Upper lobe of right lung (tissue), 1 donor: Measurements from ENCODE around the gene CENPE. TPM values are rescaled to one million over a fixed set of nuclear protein-coding genes. Genes with fewer than 3 reads are reported as not detected.

ENCODE experiments used
- ATAC-seq: fragments of 200-7000 bp; cut with Tn5 transposase; one replicate; pipeline ENCODE4 v1.9.1; 2020; ENCODE audit warnings: mild to moderate bottlenecking, moderate library complexity
- DNase-seq: peaks from one replicate; pipeline ENCODE4 v3.0.0-alpha.2; 2020
- H3K27ac ChIP-seq: fragments of 200-600 bp; one replicate; pipeline ENCODE4 v1.8.0; 2022
- H3K27me3 ChIP-seq: fragments of 200-600 bp; one replicate; pipeline ENCODE4 v1.8.0; 2022; ENCODE audit warnings: mild to moderate bottlenecking
- H3K36me3 ChIP-seq: fragments of 200-600 bp; one replicate; pipeline ENCODE4 v1.8.0; 2022
- H3K4me1 ChIP-seq: fragments of 200-600 bp; one replicate; pipeline ENCODE4 v1.8.0; 2022
- H3K4me3 ChIP-seq: fragments of 200-600 bp; one replicate; pipeline ENCODE4 v1.8.0; 2022; ENCODE audit warnings: mild to moderate bottlenecking
- H3K9me3 ChIP-seq: fragments of 200-600 bp; one replicate; pipeline ENCODE4 v1.8.0; 2022
- intact Hi-C: fragments of 100-400 bp; cut with DNase I; formaldehyde crosslinking; loops from one replicate; pipeline ENCODE4 v1.11.0; 2022
- total RNA-seq: library from RNA; stranded (reverse); fragmentation: NEBNext Ultra II Directional; extraction: Animal tissue kit (Norgen Biotek cat#: 25700); gene quantifications from one replicate; pipeline ENCODE4 v1.2.1, GENCODE V29; 2021
- TF ChIP-seq, protein P1 (sequence below): fragments of 200-600 bp; IDR thresholded peaks from one replicate; pipeline ENCODE4 v1.8.0; 2022; ENCODE audit warnings: antibody characterized with exemption
- donor health status: DM: no; HTN: yes; CAD: no; lungs with severe emphysema.

CENPE gene
- total RNA-seq, 1 donor from 2014 or later, result 0.78 TPM

DNA sequence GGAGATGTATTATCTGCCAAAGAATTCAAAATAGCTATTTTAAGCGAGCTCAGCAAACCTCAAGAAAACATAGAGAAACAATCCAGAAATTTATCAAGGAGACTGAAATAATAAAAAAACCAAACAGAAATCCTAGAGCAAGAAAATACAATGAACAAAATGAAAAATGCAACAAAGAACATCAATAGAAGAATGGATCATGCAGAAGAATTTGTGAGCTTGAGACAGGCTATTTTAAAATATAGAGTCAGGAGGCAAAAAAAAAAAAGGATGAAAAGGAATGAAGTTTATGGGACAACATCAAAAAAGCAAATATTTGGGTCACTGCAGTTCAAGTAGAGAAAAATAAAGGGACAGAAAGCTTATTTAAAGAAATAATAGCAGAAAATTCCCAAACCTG lies 29.1 kb downstream of the CENPE start:
- H3K27ac ChIP-seq, result no peak overlapping the region
- no peaks in the 10 kb centered on the region for H3K4me1 ChIP-seq
- ATAC-seq, result no peak
- no peaks in the 10 kb centered on the region for H3K27me3 ChIP-seq
- peaks cover 7% of the 10 kb centered on the region for H3K9me3 ChIP-seq
- no peak for DNase-seq
- H3K36me3 ChIP-seq, result no peaks in the 10 kb centered on the region
- TF ChIP-seq, protein P1, sequence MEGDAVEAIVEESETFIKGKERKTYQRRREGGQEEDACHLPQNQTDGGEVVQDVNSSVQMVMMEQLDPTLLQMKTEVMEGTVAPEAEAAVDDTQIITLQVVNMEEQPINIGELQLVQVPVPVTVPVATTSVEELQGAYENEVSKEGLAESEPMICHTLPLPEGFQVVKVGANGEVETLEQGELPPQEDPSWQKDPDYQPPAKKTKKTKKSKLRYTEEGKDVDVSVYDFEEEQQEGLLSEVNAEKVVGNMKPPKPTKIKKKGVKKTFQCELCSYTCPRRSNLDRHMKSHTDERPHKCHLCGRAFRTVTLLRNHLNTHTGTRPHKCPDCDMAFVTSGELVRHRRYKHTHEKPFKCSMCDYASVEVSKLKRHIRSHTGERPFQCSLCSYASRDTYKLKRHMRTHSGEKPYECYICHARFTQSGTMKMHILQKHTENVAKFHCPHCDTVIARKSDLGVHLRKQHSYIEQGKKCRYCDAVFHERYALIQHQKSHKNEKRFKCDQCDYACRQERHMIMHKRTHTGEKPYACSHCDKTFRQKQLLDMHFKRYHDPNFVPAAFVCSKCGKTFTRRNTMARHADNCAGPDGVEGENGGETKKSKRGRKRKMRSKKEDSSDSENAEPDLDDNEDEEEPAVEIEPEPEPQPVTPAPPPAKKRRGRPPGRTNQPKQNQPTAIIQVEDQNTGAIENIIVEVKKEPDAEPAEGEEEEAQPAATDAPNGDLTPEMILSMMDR, result no peak
- no peak overlapping the region for H3K4me3 ChIP-seq
- intact Hi-C loops, result no loop called here

DNA sequence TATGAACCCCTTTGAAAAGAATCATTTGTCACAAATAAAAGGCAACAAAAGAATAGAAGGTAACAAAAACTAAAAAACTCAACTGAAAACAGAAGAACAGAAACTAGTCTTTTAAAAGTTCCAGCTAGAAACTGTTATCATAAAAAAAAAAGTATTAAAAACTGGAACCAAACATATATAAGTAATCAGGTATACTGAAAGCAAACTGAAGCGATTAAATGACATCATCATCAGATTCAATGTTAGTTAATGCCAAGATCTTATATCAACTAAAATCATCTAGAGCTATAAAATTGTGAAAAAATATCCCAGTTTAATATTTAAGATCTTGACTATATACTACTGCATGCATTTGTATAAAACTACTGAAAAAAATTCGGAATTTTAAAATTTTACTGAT lies 36.0 kb downstream of the CENPE start:
- ATAC-seq (no peak), DNase-seq (no peak)
- H3K36me3 ChIP-seq, result no peaks in the 10 kb centered on the region
- H3K4me1 ChIP-seq, result no peaks in the 10 kb centered on the region
- no peak overlapping the region for H3K4me3 ChIP-seq
- intact Hi-C loops, result no loop called here
- TF ChIP-seq, protein P1, result no peak
- H3K27ac ChIP-seq, result no peak overlapping the region
- no peaks in the 10 kb centered on the region for H3K9me3 ChIP-seq
- H3K27me3 ChIP-seq, result no peaks in the 10 kb centered on the region

DNA sequence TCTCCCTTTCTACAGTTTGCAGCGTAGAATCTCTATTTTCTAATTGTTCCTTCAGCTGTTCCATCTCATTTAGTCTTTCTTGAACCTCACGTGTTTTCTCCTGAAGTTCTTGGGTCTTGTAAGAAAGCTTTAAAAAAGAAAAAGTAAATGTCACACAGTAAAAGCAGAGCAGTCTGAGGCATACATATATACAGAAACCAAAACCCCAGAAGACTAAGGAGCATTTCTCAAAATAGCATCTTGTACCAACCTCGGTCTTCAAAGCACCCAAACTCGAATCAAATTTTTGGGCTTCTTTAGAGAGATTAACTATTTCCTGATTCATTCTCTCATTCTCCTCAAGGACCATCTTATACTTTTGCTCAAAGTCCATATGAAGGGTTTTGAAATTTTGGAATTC lies 39.4 kb downstream of the CENPE start:
- H3K27ac ChIP-seq, result no peak overlapping the region
- TF ChIP-seq, protein P1, result no peak
- no peaks in the 10 kb centered on the region for H3K27me3 ChIP-seq
- DNase-seq, result no peak
- no peaks in the 10 kb centered on the region for H3K4me1 ChIP-seq
- no peak overlapping the region for H3K4me3 ChIP-seq
- no peaks in the 10 kb centered on the region for H3K36me3 ChIP-seq
- intact Hi-C loops, result no loop called here
- H3K9me3 ChIP-seq, result no peaks in the 10 kb centered on the region
- ATAC-seq, result no peak

DNA sequence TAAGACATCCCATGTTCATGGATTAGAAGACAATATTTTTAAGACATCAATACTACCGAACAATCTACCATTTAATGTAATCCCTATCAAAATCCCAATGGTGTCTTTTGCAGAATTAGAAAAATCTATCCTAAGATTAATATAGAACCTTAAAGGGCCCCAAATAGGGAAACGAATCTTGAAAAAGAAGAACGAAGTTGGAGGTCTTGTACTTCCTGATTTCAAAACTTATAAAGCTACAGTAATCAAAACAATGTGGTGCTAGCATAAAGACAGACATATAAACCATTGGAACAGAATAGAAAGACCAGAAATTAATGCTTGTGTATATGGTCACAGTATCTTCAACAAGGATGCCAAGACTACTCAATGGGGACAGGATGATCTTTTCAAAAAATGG lies 42.0 kb downstream of the CENPE start:
- H3K36me3 ChIP-seq, result no peaks in the 10 kb centered on the region
- intact Hi-C loops, result no loop called here
- no peak overlapping the region for H3K27ac ChIP-seq
- no peak for DNase-seq
- H3K4me1 ChIP-seq, result no peaks in the 10 kb centered on the region
- H3K9me3 ChIP-seq, result no peaks in the 10 kb centered on the region
- H3K4me3 ChIP-seq, result no peak overlapping the region
- ATAC-seq, result peak; percentile 42
- H3K27me3 ChIP-seq, result no peaks in the 10 kb centered on the region
- TF ChIP-seq, protein P1, result no peak

- intact Hi-C loops, result no loop called here
- no peaks in the 10 kb centered on the region for H3K4me1 ChIP-seq
- ATAC-seq (no peak), DNase-seq (no peak)
- TF ChIP-seq, protein P1, result no peak
- no peaks in the 10 kb centered on the region for H3K27me3 ChIP-seq
- no peaks in the 10 kb centered on the region for H3K36me3 ChIP-seq
- no peak overlapping the region for H3K27ac ChIP-seq
- no peaks in the 10 kb centered on the region for H3K9me3 ChIP-seq
- H3K4me3 ChIP-seq, result no peak overlapping the region
Observed at GRCh38 chr4:103152381-103152780, 45.8 kb downstream of the CENPE start.

DNA sequence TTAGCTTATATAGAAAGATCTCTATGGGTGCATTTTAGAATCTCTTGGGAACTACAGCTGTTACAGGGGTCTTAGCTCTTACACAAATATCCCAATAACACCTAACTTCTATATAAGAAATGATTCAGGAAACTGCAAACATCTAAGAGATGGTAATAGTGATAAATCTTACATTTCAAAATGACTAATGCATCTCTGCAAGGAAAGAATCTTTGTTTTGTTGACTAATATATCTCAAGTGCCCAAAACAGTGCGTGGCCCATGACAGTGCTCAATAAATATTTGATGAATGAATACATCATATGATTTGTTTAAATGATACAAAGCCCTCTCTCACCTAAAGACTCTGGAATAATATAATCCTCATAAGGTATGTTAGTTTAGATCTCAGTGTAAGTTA lies 47.5 kb downstream of the CENPE start:
- DNase-seq (no peak), ATAC-seq (no peak)
- Histone ChIP-seq H3K36me3 (no peaks in the 10 kb centered on the region), H3K4me1 (no peaks in the 10 kb centered on the region), H3K9me3 (no peaks in the 10 kb centered on the region), H3K27ac (no peak overlapping the region), H3K27me3 (no peaks in the 10 kb centered on the region), H3K4me3 (no peak overlapping the region)
- TF ChIP-seq, protein P1, result no peak
- intact Hi-C loops, result no loop called here
